Epithelial cell of proximal tubule (primary cell): ENCODE measurements around the gene PTPRO. TPM values are rescaled to one million over a fixed set of nuclear protein-coding genes. Genes with fewer than 3 reads are reported as not detected.

Experiments used
- DNase-seq: peaks from one replicate; pipeline ENCODE4 v3.0.0-alpha.2; 2011; ENCODE audit warnings: low read depth
- H3K4me3 ChIP-seq: 2 replicates; pipeline ENCODE4 v1.5.1; 2011; ENCODE audit warnings: low read depth, mild to moderate bottlenecking, low read length
- CTCF ChIP-seq: conservative IDR thresholded peaks from 2 replicates; pipeline ENCODE4 v1.5.1; 2012; ENCODE audit warnings: low read depth, mild to moderate bottlenecking, low read length
- total RNA-seq: library from RNA; depleted of rRNA; stranded (reverse); fragments of >200 nt; gene quantifications from 2 replicates; pipeline ENCODE4 v1.2.3, GENCODE V29; 2015

PTPRO gene
- total RNA-seq, 1 donor from 2014 or later = 1.3 TPM

- no peak for DNase-seq
- no peak for TF ChIP-seq CTCF
- no peak overlapping the region for H3K4me3 ChIP-seq
These were observed 84.7 kb downstream of the PTPRO start for GRCh38 chr12:15407025-15407424.

GRCh38 chr12:15411842-15412241 lies 89.5 kb downstream of the PTPRO start:
- no peak for DNase-seq
- TF ChIP-seq CTCF = no peak
- no peak overlapping the region for H3K4me3 ChIP-seq

- no peak for DNase-seq
- no peak overlapping the region for H3K4me3 ChIP-seq
- no peak for TF ChIP-seq CTCF
These were observed 95.4 kb downstream of the PTPRO start for GRCh38 chr12:15417691-15418090.

- TF ChIP-seq CTCF = no peak
- DNase-seq = peak; percentile 54
- H3K4me3 ChIP-seq = no peak overlapping the region
These were observed 101.3 kb downstream of the PTPRO start for GRCh38 chr12:15423629-15424028.

- H3K4me3 ChIP-seq = no peak overlapping the region
- DNase-seq = no peak
- no peak for TF ChIP-seq CTCF
These were observed 105.6 kb downstream of the PTPRO start for GRCh38 chr12:15427913-15428312.

- peak; percentile 26 for TF ChIP-seq CTCF
- DNase-seq = no peak
These were observed 106.3 kb downstream of the PTPRO start for GRCh38 chr12:15428632-15429031.

GRCh38 chr12:15429262-15429661 lies 107.0 kb downstream of the PTPRO start:
- no peak overlapping the region for H3K4me3 ChIP-seq
- no peak for TF ChIP-seq CTCF
- DNase-seq = no peak

More at GRCh38 chr12:15428632-15429031, 106.3 kb downstream of the PTPRO start:
- no peak overlapping the region for H3K4me3 ChIP-seq
